Activated CD8-positive, alpha-beta memory T cell treated with anti-CD3 and anti-CD28 coated beads for 4 hours (primary cell): ENCODE measurements around the gene GPATCH2L.

ENCODE experiments used
- DNase-seq, 2 donors: peaks; one replicate each; pipeline ENCODE4 v3.0.0-alpha.2; 2020; ENCODE audit warnings: low read depth in 2 of 2

GPATCH2L gene

GRCh38 chr14:76196980-76197695, 45.4 kb downstream of the GPATCH2L start:
- no peak for DNase-seq

DNA sequence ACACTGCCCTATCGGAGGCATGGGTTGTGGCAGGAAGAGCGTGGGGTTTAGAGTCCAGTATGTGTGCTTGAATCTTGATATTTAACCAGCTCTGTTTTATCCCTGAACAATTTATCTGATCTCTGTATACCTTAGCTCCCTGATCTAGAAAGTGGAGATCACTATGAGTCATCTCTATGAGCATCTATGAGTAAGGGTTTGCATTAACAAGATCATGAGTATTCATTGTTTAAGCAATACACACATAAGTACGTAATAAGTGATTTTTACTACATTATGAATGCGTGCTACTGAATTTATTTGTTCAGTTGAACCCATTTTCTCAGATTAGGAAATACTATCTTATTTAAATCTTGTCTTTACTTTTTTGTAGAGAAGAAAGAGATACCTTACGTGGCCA, 49.4 kb downstream of the GPATCH2L start:
- DNase-seq: no peak

GRCh38 chr14:76203086-76204001, 51.6 kb downstream of the GPATCH2L start:
- DNase-seq: no peak

DNA sequence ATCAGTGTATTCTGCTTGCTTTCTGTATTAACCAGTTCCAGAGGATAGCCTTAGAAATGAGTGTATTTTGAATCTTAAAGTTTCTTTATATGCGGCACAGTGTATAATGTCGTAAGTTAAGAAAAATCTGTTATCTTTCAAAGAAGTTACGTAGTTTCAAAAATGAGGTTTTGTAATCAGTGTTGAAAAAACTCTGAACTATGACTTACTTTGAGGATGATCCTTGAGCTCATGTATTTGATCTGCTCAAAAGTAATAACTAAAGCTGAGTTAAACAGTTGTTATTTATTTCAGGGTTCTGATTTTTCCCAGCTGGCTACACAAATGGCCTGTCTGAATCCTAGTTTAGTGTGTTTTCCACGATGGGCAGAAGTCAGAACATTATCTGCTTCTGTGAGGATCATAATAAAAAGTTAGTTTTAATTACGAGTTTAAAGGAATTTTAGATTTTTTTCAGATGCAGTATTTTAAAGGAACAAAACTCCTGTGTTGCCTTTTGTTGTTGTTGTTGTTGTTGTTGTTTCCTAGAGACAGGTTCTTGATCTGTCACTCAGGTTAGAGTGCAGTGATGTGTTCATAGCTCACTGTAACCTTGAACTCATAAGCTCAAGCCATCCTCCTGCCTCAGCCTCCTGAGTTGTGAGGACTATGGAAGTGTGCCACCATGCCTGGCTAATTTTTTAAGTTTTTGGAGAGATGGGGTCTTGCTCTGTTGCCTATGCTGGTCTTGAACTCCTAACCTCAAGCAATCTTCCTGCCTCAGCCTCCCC, 52.9 kb downstream of the GPATCH2L start:
- DNase-seq: no peak

- DNase-seq: no peak
Observed at GRCh38 chr14:76205708-76206107, 54.0 kb downstream of the GPATCH2L start.

- DNase-seq: no peak
Observed at GRCh38 chr14:76208340-76208739, 56.6 kb downstream of the GPATCH2L start.

GRCh38 chr14:76212242-76212641, 60.5 kb downstream of the GPATCH2L start:
- DNase-seq: no peak

- no peak for DNase-seq
Observed at GRCh38 chr14:76217179-76217578, 65.5 kb downstream of the GPATCH2L start.

DNA sequence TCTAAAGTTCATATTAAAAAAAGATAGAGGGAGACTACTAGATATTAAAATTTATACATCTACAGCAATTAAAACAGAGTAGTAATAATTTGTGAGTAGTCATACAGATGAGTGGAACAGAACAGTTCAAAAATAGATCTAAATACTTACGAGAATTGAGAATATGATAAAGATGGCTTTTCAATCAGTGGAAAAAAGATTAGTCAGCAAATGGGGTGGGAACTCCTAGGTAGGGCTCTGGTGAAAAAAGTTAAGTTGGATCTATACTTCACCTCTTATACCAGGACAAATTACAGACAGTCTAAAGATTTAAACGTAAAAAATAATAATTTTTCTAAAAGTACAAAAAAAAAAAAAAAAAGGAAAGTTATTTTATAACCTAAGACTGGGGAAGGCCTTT, 66.9 kb downstream of the GPATCH2L start:
- no peak for DNase-seq

DNA sequence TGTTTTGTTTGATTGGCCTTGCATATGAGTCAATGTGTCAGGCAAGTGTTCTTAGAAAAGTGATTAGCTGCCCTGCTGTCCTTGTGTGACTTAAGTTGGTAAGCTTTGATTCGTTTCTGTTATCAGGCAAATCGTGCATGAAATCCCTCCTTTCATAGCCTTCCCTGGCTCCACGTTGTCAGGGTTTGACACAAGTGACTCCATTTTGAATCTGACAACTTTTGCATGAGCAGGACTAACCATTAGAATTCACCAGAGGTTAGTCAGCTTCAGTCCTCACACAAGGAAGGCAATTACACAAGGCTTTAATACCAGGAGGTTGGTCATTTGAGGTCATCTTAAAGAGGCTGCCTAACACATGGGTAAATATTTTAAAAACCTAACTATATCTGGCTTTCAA, 68.2 kb downstream of the GPATCH2L start:
- no peak for DNase-seq

DNA sequence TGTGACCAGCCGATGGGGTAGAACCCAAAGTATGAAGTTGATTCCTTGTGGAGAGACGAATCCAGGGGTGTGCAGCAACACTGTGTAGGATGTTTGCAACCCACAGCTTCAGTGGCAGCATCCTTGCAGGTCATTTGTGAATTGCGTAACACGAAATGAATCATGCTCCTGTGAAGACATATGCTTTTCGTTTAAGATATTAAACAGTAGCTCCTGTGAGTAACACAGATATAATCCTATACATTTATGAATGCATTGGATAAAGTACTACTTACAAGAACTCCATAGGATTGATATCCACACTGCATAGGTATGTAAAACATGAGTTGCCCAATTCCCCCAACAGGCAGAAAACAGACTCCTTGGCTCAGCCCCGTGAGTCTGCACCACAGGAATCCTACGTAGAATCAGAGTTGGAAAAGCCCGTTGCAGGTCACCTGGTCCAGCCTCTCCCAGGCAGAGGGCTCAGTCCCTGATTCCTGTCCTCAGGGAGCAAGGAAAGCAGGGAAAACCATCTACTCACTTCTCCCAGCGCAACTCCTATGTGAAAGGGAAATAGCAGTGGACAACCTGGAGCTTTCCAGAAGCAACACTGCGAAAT, 75.8 kb downstream of the GPATCH2L start:
- no peak for DNase-seq

DNA sequence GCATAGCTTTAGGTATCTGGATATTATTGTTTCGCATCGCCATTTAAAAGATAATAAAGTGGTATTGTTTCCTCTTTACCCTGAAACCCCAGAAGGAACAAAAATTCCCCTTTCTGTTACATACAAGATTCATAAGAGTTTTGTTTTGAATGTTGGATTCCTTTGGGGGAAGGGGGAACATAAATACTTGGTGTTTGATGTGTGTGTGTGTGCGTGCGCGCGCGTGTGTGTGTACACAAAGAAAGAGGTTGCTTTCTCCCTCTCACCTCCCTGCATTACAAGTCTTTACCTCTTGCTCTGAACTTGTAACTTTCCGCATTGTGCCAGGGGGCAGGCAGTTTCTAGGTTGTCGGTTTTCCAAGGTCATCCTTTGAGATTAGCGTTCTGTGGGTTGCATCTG, 76.4 kb downstream of the GPATCH2L start:
- DNase-seq: no peak

DNA sequence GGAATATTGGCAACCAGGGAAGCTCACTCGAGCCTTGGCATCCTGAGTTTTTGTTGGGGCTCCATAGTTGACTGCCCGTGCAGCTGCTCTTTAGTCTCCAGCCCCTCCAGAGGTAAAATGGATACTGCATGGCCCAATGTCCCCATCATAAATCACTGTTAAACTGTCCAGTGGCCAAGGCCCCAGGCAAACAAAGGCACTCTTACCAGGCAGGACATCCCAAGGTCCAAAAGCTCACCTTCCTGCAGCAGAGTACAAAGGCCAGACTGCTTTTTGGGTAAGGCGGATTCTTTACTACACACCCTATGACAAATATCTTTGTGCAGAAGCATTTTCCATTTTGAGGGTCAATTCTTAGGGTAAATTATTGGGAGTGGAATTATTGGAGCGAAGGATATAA, 81.1 kb downstream of the GPATCH2L start:
- no peak for DNase-seq

DNA sequence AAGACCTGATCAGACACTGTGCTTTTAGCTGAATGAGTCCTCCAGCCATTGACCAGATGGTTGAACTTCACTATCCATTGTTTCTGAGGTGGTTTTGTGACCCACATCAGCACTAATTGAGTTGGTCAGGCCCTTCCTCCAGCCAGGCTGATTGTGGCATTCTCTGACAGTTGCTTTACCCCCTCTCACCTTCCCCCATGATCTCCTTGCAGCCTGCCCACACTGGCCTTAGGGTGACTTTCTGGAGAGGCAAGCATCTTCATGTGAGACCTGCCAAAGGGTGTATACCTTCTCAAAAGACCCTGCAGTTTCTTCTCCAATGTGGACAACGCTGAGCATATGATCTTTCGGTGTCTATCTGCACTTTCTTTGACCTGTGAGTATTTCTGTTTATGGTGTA, 83.9 kb downstream of the GPATCH2L start:
- no peak for DNase-seq

GRCh38 chr14:76236172-76237130, 84.7 kb downstream of the GPATCH2L start:
- DNase-seq: no peak

GRCh38 chr14:76237349-76237990, 85.7 kb downstream of the GPATCH2L start:
- no peak for DNase-seq

GRCh38 chr14:76245097-76245496, 93.4 kb downstream of the GPATCH2L start:
- no peak for DNase-seq

- no peak for DNase-seq
Observed at GRCh38 chr14:76250302-76250701, 98.6 kb downstream of the GPATCH2L start.

DNA sequence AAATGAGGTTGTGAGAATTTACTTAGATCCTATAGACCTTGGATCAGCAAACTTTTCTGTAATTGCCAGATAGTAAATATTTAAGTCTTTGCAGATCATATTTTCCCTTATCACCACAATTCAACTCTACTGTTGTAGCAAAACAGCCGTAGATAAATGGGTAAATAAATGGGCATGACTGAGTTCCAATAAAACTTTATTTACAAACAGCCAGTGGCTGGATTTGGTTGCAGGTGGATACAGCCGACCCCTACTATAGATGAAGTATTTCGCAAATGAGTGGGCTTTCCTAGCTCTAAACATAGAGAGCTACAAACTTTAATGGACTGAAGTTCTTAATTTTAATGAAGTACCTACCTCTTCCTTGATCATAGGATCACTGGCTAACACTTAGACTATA, 100.7 kb downstream of the GPATCH2L start:
- DNase-seq: no peak

DNA sequence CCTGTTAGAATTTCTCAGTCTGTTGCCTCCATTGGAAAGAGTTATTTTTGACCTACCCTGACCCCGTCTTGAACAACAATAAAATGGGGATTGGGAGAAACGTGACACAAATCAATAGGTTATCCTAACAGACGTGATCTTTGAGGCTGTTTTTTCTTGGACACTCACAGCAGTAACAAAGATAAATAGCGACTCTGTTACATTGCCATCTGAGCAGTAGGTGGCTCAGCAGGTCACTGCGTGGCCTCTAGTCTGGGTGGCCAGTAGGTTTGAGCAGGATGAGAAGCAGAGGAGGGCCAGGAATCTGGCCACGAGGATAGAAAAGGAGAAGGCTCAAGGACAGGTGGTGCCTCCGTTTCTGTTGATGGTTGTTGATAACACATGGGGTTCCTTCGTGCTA, 101.4 kb downstream of the GPATCH2L start:
- DNase-seq: no peak
